Mesothelial cell of epicardium (in vitro differentiated cells): ENCODE results near the gene TRPC3. TPM values are rescaled to one million over a fixed set of nuclear protein-coding genes. Genes with fewer than 3 reads are reported as not detected.
"Not testable (repeated sequence)": the region's sequence is repeated elsewhere in the genome, so short reads cannot be mapped to it uniquely, and the experiment has no call there.

ENCODE experiments used
- DNase-seq, 2 experiments: peaks; one replicate each; pipeline ENCODE4 v3.0.0; 2021; ENCODE audit warnings: low spot score in 2 of 2; ENCODE audit not compliant: unreplicated experiment in 2 of 2
- H3K27ac Mint-ChIP-seq: 2 replicates; pipeline ENCODE4 v1.8.0; 2021; ENCODE audit warnings: mixed read lengths
- H3K27me3 Mint-ChIP-seq: 2 replicates; pipeline ENCODE4 v1.8.0; 2021; ENCODE audit warnings: low read depth, mixed read lengths
- H3K36me3 Mint-ChIP-seq: 2 replicates; pipeline ENCODE4 v1.8.0; 2021; ENCODE audit warnings: mixed read lengths
- H3K4me1 Mint-ChIP-seq: 2 replicates; pipeline ENCODE4 v1.8.0; 2021; ENCODE audit warnings: mixed read lengths
- H3K4me3 Mint-ChIP-seq: 2 replicates; pipeline ENCODE4 v1.8.0; 2021; ENCODE audit warnings: mild to moderate bottlenecking, moderate library complexity, mixed read lengths
- H3K9me3 Mint-ChIP-seq: 2 replicates; pipeline ENCODE4 v1.8.0; 2021; ENCODE audit warnings: mixed read lengths
- CTCF ChIP-seq: fragments of 200-600 bp; sonication (generic); IDR thresholded peaks from one replicate; pipeline ENCODE4 v1.5.0; 2021; ENCODE audit warnings: antibody characterized with exemption; ENCODE audit not compliant: unreplicated experiment
- total RNA-seq: library from RNA; stranded (reverse); gene quantifications from 3 replicates; pipeline ENCODE4 v1.2.1, GENCODE V29; 2021

Gene TRPC3
- total RNA-seq, 1 donor from 2014 or later: 0.29 TPM

GRCh38 chr4:121927948-121928347 lies 23.9 kb downstream of the TRPC3 start:
- H3K27me3 Mint-ChIP-seq: peaks cover 18% of the 10 kb centered on the region
- peaks cover 2% of the 10 kb centered on the region for H3K4me1 Mint-ChIP-seq
- H3K4me3 Mint-ChIP-seq: no peak overlapping the region
- H3K9me3 Mint-ChIP-seq: no peaks in the 10 kb centered on the region
- H3K27ac Mint-ChIP-seq: no peak overlapping the region
- H3K36me3 Mint-ChIP-seq: no peaks in the 10 kb centered on the region
- no peak for TF ChIP-seq CTCF
- DNase-seq: no peak

- H3K27me3 Mint-ChIP-seq: peaks cover 13% of the 10 kb centered on the region
- not testable (repeated sequence) for H3K4me3 Mint-ChIP-seq, H3K27ac Mint-ChIP-seq, H3K36me3 Mint-ChIP-seq, H3K4me1 Mint-ChIP-seq, H3K9me3 Mint-ChIP-seq, DNase-seq
These were observed 25.4 kb downstream of the TRPC3 start for GRCh38 chr4:121926490-121926889.

- DNase-seq: no peak
- no peak for TF ChIP-seq CTCF
- Mint-ChIP-seq H3K27ac (no peak overlapping the region), H3K4me3 (no peak overlapping the region), H3K36me3 (no peaks in the 10 kb centered on the region), H3K9me3 (no peaks in the 10 kb centered on the region), H3K27me3 (peaks cover 10% of the 10 kb centered on the region), H3K4me1 (peaks cover 2% of the 10 kb centered on the region)
These were observed 28.6 kb downstream of the TRPC3 start for GRCh38 chr4:121923306-121923705.

- H3K36me3 Mint-ChIP-seq: no peaks in the 10 kb centered on the region
- DNase-seq: no peak
These were observed 38.2 kb downstream of the TRPC3 start for GRCh38 chr4:121913667-121914066.

GRCh38 chr4:121908346-121908745 lies 43.5 kb downstream of the TRPC3 start:
- no peak overlapping the region for H3K27ac Mint-ChIP-seq
- no peak overlapping the region for H3K4me3 Mint-ChIP-seq
- H3K36me3 Mint-ChIP-seq: no peaks in the 10 kb centered on the region
- DNase-seq: no peak
- no peak for TF ChIP-seq CTCF
- no peaks in the 10 kb centered on the region for H3K4me1 Mint-ChIP-seq
- H3K9me3 Mint-ChIP-seq: no peaks in the 10 kb centered on the region
- H3K27me3 Mint-ChIP-seq: peaks cover 33% of the 10 kb centered on the region

More at GRCh38 chr4:121913667-121914066, 38.2 kb downstream of the TRPC3 start:
- H3K27ac Mint-ChIP-seq: no peak overlapping the region
- TF ChIP-seq CTCF: no peak
- no peaks in the 10 kb centered on the region for H3K9me3 Mint-ChIP-seq
- H3K4me1 Mint-ChIP-seq: no peaks in the 10 kb centered on the region
- peaks cover 34% of the 10 kb centered on the region for H3K27me3 Mint-ChIP-seq
- no peak overlapping the region for H3K4me3 Mint-ChIP-seq

- no peaks in the 10 kb centered on the region for H3K4me1 Mint-ChIP-seq
- DNase-seq: peak; percentile 20 to 46
These were observed 51.5 kb downstream of the TRPC3 start for GRCh38 chr4:121900132-121900983.

More at GRCh38 chr4:121900132-121900983, 51.5 kb downstream of the TRPC3 start:
- H3K4me3 Mint-ChIP-seq: no peak overlapping the region
- H3K9me3 Mint-ChIP-seq: peaks cover 5% of the 10 kb centered on the region
- no peak overlapping the region for H3K27ac Mint-ChIP-seq
- H3K36me3 Mint-ChIP-seq: no peaks in the 10 kb centered on the region
- peak; percentile 77 for TF ChIP-seq CTCF
- H3K27me3 Mint-ChIP-seq: peaks cover 45% of the 10 kb centered on the region
